Gastroesophageal sphincter (tissue), 4 donors: ENCODE data around the gene PGPEP1. TPM values are rescaled to one million over a fixed set of nuclear protein-coding genes. Genes with fewer than 3 reads are reported as not detected.
A peak's percentile ranks its signal among the peaks of the same experiment; 100 is the strongest.
"Not testable (repeated sequence)": the region's sequence is repeated elsewhere in the genome, so short reads cannot be mapped to it uniquely, and the experiment has no call there.

Experiments used
- ATAC-seq: fragments of 150-250 bp; one replicate; pipeline ENCODE4 v1.9.1; 2016; ENCODE audit warnings: mild to moderate bottlenecking, moderate library complexity
- H3K27ac ChIP-seq, 4 donors: fragments of 200-600 bp; sonication (generic) in 3 of 4; 1 replicate in 3 of 4; 2 replicates in 1 of 4; pipeline ENCODE4 v1.5.1; 2016 to 2019
- H3K27me3 ChIP-seq: fragments of 200-600 bp; sonication (generic); one replicate; pipeline ENCODE4 v1.5.1; 2019
- H3K36me3 ChIP-seq, 2 donors: fragments of 200-600 bp; sonication (generic); one replicate each; pipeline ENCODE4 v1.5.1; 2019; ENCODE audit warnings: control low read depth in 1 of 2
- H3K4me1 ChIP-seq, 3 donors: fragments of 200-600 bp; sonication (generic); 1 replicate in 2 of 3; 2 replicates in 1 of 3; pipeline ENCODE4 v1.5.1; 2016 to 2019; ENCODE audit warnings: control low read depth in 2 of 3
- H3K4me3 ChIP-seq, 2 donors: fragments of 200-600 bp; sonication (generic); one replicate each; pipeline ENCODE4 v1.5.1; 2019; ENCODE audit warnings: mild to moderate bottlenecking in 1 of 2, moderate library complexity in 1 of 2
- H3K9me3 ChIP-seq, 3 donors: fragments of 200-600 bp; sonication (generic); one replicate each; pipeline ENCODE4 v1.5.1; 2017 to 2019; ENCODE audit warnings: control low read depth in 2 of 3
- EP300 ChIP-seq: sonication (generic); formaldehyde crosslinking; IDR thresholded peaks from one replicate; pipeline ENCODE4 v1.6.1; 2017; ENCODE audit warnings: antibody characterized with exemption, mild to moderate bottlenecking
- POLR2A ChIP-seq, 2 donors: fragments of 450-650 bp; IDR thresholded peaks; one replicate each; pipeline ENCODE4 v1.6.1; 2017; ENCODE audit warnings: antibody characterized with exemption in 2 of 2, mild to moderate bottlenecking in 2 of 2, moderate library complexity in 1 of 2
- POLR2AphosphoS5 ChIP-seq: sonication (generic); formaldehyde crosslinking; IDR thresholded peaks from one replicate; pipeline ENCODE4 v1.6.1; 2017; ENCODE audit warnings: antibody characterized with exemption
- WGBS, 2 donors: methylation state at CpG; one replicate each; pipeline ENCODE4 v1.1.5; 2018; ENCODE audit warnings: low coverage in 1 of 2; 5-methylcytosine and 5-hydroxymethylcytosine counted together
- total RNA-seq, 4 donors: library from RNA; depleted of rRNA; stranded (reverse); fragments of >200 nt; gene quantifications; one replicate each; pipeline ENCODE4 v1.1.0, GENCODE V29; 2016
- TF ChIP-seq, protein P1 (sequence below), 4 experiments: fragments of 200-600 bp in 2 of 4; fragments of 450-650 bp in 2 of 4; sonication (generic) in 1 of 4; IDR thresholded peaks; one replicate each; pipeline ENCODE4 v1.5.1; 2017 to 2019; ENCODE audit warnings: antibody characterized with exemption in 4 of 4, mild to moderate bottlenecking in 2 of 4, moderate library complexity in 2 of 4

The PGPEP1 gene
- total RNA-seq, 4 donors from 2014 or later, result 15.0 to 38.2 (median 23.1) TPM

DNA sequence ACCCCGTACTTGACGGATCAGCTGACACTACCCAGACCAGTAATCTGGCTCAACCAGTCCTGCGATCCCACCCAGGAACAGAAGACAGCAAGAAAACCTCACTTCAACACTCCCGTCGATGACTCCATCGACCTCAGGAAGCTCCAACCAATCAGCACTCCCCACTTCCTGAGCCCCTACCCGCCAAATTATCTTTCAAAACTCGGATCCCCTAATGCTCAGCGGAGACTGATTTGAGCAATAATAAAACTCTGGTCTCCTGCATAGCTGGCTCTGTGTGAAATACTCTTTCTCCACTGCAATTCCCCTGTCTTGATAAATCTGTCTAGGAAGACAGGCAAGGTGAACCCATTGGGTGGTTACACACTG, 18.7 kb upstream of the PGPEP1 start:
- H3K4me3 ChIP-seq, result no peak overlapping the region
- ATAC-seq, result no peak
- TF ChIP-seq, protein P1, sequence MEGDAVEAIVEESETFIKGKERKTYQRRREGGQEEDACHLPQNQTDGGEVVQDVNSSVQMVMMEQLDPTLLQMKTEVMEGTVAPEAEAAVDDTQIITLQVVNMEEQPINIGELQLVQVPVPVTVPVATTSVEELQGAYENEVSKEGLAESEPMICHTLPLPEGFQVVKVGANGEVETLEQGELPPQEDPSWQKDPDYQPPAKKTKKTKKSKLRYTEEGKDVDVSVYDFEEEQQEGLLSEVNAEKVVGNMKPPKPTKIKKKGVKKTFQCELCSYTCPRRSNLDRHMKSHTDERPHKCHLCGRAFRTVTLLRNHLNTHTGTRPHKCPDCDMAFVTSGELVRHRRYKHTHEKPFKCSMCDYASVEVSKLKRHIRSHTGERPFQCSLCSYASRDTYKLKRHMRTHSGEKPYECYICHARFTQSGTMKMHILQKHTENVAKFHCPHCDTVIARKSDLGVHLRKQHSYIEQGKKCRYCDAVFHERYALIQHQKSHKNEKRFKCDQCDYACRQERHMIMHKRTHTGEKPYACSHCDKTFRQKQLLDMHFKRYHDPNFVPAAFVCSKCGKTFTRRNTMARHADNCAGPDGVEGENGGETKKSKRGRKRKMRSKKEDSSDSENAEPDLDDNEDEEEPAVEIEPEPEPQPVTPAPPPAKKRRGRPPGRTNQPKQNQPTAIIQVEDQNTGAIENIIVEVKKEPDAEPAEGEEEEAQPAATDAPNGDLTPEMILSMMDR (IDR thresholded peaks at IDR 0.05), result no peak
- TF ChIP-seq POLR2A (IDR thresholded peaks at IDR 0.05) (no peak), EP300 (no peak), POLR2AphosphoS5 (no peak)
- WGBS, 2 donors, result 11 to 22% methylated on average over 7 to 8 of the region's 9 CpGs
- H3K4me1 ChIP-seq, result peaks cover 0 to 69% (median 18%) of the 10 kb centered on the region in 3 donors
- H3K36me3 ChIP-seq, result no peaks in the 10 kb centered on the region
- no peaks in the 10 kb centered on the region for H3K27me3 ChIP-seq
- H3K27ac ChIP-seq, result peak overlapping the region in 3 of 4 donors; percentile 85 to 91 (median 91)
- no peaks in the 10 kb centered on the region for H3K9me3 ChIP-seq

- 0 to 3% methylated on average over 6 of the region's 7 CpGs for WGBS, 2 donors
- peak overlapping the region; percentile 56 to 91 (median 88) for H3K27ac ChIP-seq
Measured at GRCh38 chr19:18322318-18322758, 18.1 kb upstream of the PGPEP1 start.

GRCh38 chr19:18322759-18323460, 17.5 kb upstream of the PGPEP1 start, which contains the start of gene LSM4:
Gene LSM4, minus strand, starts transcription at chr19:18323076. Its CDS starts 56 bp downstream, at chr19:18323020.
- TF ChIP-seq POLR2AphosphoS5 (peak; percentile 78), EP300 (no peak), POLR2A (IDR thresholded peaks at IDR 0.05) (peak; percentile 68 to 73)
- TF ChIP-seq, protein P1 (IDR thresholded peaks at IDR 0.05), result peak in 3 of 4 experiments; percentile 8 to 51 (median 16)
- ATAC-seq, result peak; percentile 98

More at GRCh38 chr19:18322318-18322758, 18.1 kb upstream of the PGPEP1 start:
- no peaks in the 10 kb centered on the region for H3K9me3 ChIP-seq
- H3K4me3 ChIP-seq, result peak overlapping the region; percentile 53 to 84
- H3K36me3 ChIP-seq, result no peaks in the 10 kb centered on the region
- TF ChIP-seq EP300 (no peak), POLR2AphosphoS5 (no peak), POLR2A (IDR thresholded peaks at IDR 0.05) (no peak)
- TF ChIP-seq, protein P1 (IDR thresholded peaks at IDR 0.05), result no peak
- ATAC-seq, result no peak
- H3K4me1 ChIP-seq, result peaks cover 0 to 66% (median 18%) of the 10 kb centered on the region in 3 donors
- no peaks in the 10 kb centered on the region for H3K27me3 ChIP-seq

DNA sequence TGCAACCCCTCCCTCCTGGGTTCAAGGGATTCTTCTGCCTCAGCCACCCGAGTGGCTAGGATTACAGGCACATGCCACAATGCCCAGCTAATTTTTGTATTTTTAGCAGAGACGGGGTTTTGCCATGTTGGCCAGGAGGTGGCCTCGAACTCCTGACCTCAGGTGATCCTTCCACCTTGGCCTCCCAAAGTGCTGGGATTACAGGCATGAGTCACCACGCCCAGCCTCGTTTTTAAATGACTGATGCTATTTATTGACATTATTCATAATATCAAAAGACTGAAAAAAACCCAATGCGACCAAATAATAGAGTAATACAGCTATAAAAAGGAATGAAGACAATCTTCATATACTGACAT, 16.0 kb upstream of the PGPEP1 start:
- not testable (repeated sequence) for H3K4me3 ChIP-seq
- 30 to 34% methylated on average over 5 of the region's 6 CpGs for WGBS, 2 donors

More at GRCh38 chr19:18322759-18323460, 17.5 kb upstream of the PGPEP1 start, which contains the start of gene LSM4:
- H3K4me1 ChIP-seq, result peaks cover 0 to 63% (median 18%) of the 10 kb centered on the region in 3 donors
- H3K27ac ChIP-seq, result peak within 1 kb of the TSS; percentile 85 to 91 (median 90)
- WGBS, 2 donors, result 0% methylated on average over 8 to 12 of the region's 75 CpGs
- no peaks in the 10 kb centered on the region for H3K36me3 ChIP-seq
- no peaks in the 10 kb centered on the region for H3K9me3 ChIP-seq
- no peaks in the 10 kb centered on the region for H3K27me3 ChIP-seq
- peak within 1 kb of the TSS; percentile 53 to 84 for H3K4me3 ChIP-seq

GRCh38 chr19:18326772-18327171, 13.6 kb upstream of the PGPEP1 start:
- no peaks in the 10 kb centered on the region for H3K9me3 ChIP-seq
- no peaks in the 10 kb centered on the region for H3K36me3 ChIP-seq
- ATAC-seq, result no peak
- H3K27ac ChIP-seq, result no peak overlapping the region
- peaks cover 0 to 42% (median 13%) of the 10 kb centered on the region in 3 donors for H3K4me1 ChIP-seq
- no peaks in the 10 kb centered on the region for H3K27me3 ChIP-seq
- 76 to 91% methylated on average over 2 to 4 of the region's 5 CpGs for WGBS, 2 donors
- no peak overlapping the region for H3K4me3 ChIP-seq
- TF ChIP-seq, protein P1 (IDR thresholded peaks at IDR 0.05), result no peak
- no peak for TF ChIP-seq POLR2A (IDR thresholded peaks at IDR 0.05)

More for the DNA sequence above, 16.0 kb upstream of the PGPEP1 start:
- H3K36me3 ChIP-seq, H3K27me3 ChIP-seq, H3K9me3 ChIP-seq, ATAC-seq: not testable (repeated sequence)
- peaks cover 0 to 62% (median 18%) of the 10 kb centered on the region in 3 donors for H3K4me1 ChIP-seq
- H3K27ac ChIP-seq, result peak overlapping the region in 3 of 4 donors; percentile 85 to 91 (median 91)
